Measurements from ENCODE around the gene UBE2G2.

UBE2G2 gene

DNA sequence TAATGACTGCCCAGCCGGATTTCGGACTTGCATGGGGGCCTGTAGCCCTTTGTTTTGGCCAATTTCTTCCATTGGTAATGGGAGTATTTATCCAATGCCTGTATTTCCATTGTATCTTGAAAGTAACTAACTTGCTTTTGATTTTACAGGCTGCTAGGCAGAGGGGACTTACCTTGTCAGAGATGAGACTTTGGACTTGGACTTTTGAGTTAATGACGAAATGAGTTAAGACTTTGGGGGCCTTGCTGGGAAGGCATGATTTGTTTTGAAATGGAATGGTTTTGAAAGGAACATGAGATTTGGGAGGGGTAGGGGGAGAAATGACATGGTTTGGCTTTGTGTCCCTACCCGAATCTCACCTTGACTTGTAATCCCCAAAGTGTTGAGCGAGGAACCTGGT is 9.6 kb downstream of the UBE2G2 start:
- no peak for DNase-seq (ENCODE audit: low read depth in 2 of 2)

DNA sequence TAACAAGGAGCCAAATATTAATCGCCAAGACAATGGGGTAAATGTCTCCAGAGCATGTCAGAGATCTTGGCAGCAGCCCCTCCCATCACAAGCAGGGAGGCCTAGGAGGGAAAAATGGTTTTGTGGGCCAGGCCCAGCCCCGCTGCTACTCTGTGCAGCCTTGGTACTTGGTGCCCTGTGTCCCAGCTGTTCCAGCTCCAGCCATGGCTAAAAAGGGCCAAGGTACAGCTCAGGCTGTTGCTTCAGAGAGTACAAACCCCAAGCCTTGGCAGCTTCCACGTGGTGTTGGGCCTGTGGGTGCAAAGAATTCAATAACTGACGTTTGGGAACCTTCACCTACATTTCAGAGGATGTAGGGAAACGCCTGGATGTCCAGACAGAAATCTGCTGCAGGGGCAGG is 10.4 kb downstream of the UBE2G2 start:
- no peak for DNase-seq (ENCODE audit: low read depth in 2 of 2)

GRCh38 chr21:44790368-44790767 is 11.3 kb downstream of the UBE2G2 start:
- DNase-seq (ENCODE audit: low read depth in 2 of 2): no peak

- DNase-seq (ENCODE audit: low read depth in 2 of 2): no peak
These were observed 11.7 kb downstream of the UBE2G2 start for GRCh38 chr21:44789880-44790279.

- no peak for DNase-seq (ENCODE audit: low read depth in 2 of 2)
These were observed 15.8 kb downstream of the UBE2G2 start for GRCh38 chr21:44785620-44786335.

DNA sequence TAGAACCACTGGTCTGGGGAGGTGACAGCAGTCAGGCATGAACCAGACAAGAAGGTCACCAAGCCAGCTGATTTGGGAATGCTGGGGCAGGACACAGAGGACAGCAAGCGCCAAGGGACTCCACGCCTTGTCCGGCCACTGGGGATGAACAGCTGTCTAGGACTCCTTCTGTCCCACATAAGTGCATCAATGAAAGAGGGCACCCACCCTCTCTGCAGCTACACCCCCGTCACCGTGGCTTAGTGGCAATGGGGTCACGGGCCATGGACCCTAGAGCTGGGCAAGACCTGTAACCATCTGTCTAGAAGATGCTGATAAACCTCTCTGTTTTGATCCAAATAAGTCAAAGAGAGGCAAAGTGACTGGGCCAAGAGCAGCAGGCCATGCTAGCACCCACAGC is 16.8 kb downstream of the UBE2G2 start:
- DNase-seq (ENCODE audit: low read depth in 2 of 2): no peak

DNA sequence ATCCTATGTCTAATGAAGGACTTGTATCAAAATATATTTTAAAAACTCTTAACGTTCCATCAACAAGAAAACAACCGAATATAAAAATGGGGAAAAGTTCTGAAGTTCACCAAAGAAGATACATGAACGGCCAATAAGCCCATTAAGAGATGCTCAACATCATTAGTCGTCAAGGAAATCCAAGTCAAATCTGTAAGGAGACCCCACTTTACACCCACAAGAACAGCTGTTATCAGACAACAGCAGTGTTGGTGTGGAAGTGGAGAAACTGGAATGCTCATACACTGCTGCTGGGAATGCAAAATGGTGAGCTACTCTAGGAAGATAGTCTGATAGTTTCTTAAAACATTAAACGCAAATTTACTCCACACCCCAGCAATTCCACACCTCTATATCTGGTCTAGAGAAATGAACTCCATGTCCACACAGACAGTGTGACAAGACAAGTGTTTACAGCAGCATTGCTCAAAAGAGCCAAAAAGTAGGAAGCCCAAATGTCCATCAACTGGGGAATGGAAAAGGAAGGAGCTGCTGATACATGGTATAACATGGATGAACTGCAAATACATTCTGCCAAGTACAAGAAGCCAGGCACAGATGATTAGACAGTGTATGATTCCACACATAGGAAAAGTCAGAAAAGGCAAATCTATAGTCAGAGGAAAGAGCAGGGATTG is 18.5 kb downstream of the UBE2G2 start:
- no peak for DNase-seq (ENCODE audit: low read depth in 2 of 2)

- DNase-seq (ENCODE audit: low read depth in 2 of 2): no peak
These were observed 20.7 kb downstream of the UBE2G2 start for GRCh38 chr21:44780767-44781459.

DNA sequence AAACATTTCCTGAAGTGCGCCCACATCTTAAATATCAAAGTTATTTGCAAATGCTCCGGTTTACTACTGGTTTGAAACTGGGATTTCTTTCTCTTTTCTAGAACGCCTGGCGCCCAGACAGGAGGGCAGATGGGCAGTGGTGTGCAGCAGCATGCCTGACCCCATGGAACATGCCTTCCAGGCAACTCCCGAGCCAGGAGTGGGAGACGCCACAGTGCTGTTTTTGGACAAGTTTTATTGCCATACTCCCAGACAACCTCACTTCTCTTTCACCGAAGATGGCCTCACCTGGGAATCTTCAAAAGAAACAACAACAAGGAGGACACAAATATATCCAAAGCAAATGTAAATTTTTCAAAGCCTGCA is 21.5 kb downstream of the UBE2G2 start:
- DNase-seq (ENCODE audit: low read depth in 2 of 2): no peak

DNA sequence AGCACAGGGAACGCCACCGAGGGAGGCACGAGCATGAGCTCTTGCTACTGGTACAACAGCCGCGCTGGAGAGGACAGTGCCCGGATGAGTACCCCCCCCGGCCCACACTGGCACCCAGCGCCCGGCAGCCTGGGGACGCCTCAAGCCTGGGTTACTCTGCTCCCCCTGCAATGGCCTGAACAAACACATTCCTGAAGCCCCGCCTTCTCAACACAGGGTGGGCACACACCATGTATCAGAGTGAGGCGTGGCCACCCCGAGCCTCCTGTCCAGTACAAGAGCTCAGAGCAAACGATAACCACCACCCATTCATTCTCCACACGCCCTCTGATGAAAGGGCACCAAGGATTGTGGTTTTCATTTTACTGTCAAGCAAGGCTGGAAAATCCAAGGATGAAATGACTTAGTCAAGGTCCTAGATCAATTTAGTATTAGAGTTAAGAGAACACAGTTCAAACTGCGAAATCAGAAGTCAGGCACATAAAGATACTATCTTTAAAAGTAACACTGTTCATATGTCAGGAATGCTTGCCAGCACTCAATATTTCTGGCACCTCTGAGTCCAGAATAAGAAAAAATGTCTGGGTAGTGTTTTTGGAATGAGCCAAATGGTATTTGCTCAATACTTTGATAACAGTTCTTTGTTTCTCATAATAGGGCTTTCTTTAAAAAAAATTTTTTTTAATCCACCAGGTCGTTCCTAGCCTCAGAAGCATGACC is 22.0 kb downstream of the UBE2G2 start:
- no peak for DNase-seq (ENCODE audit: low read depth in 2 of 2)

DNA sequence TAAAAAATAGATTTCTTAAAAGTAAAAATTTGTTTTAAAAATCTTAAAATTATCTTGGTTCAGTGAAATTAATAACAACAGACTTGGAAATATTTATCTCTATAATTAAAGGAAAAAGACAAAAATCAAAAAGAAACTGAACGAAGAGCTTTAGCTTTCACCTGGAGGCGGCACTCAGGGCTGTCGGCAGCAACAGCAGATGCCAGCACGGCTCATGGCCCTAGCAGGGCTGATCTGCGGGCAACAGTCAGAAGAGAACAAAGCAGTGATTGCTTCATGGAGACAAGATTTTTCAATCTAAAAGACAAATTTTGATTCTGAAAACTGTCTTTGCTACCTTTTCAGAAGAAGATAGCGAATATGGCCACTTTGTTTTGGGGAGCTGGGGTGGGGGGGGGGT is 22.6 kb downstream of the UBE2G2 start:
- no peak for DNase-seq (ENCODE audit: low read depth in 2 of 2)

- no peak for DNase-seq (ENCODE audit: low read depth in 2 of 2)
These were observed 23.1 kb downstream of the UBE2G2 start for GRCh38 chr21:44778499-44778911.

DNA sequence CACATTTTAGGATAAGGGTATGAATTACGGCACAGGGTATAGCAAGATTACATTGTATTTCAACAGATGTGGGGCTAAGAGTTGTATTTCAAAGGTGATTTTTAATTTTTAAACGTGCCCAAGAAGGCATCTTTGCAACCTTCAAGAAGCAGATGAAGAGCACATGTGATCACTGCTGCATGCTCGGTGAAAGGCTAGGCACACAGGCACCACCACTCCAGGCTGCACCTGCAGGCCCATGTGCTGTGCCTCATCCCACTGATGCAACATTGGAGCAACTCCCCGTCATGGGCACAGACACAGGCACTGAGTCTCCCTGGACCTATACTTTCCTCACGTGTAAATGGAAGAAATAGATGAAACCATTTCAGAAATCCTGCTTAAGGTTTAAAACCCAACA is 23.5 kb downstream of the UBE2G2 start:
- DNase-seq (ENCODE audit: low read depth in 2 of 2): no peak

GRCh38 chr21:44774972-44775371 is 26.6 kb downstream of the UBE2G2 start:
- no peak for DNase-seq (ENCODE audit: low read depth in 2 of 2)

- no peak for DNase-seq (ENCODE audit: low read depth in 2 of 2)
These were observed 28.2 kb downstream of the UBE2G2 start for GRCh38 chr21:44773291-44773932.

DNA sequence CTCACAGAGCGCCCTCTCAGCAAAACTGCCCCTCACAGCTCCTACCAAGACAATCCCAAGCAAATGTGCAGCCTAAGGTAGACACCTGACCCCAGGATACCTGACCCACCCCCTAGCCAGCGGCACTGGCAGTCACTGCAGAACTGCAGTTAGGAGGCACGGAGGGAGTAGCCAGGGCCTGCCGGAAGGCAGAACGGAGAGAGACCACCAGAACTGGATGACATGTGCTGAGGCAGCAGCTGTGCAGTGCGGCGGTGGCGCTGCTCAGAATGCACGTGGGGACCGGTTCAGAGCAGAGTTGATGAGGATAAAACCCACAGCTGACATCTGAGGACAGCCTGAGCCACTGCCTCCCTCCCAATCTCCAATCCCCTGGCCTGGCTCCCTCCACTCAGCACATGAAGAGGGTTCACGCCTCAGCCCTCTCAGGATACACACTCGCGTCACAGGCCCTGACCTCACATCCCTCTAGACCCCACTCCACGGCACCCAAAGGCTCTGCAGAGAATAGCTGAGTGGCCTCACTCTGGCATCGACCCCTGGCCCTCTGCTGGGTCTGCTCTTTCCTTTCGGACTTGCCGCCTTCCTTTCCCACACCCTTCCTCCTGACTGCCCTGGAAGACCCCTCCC is 29.6 kb downstream of the UBE2G2 start:
- DNase-seq (ENCODE audit: low read depth in 2 of 2): no peak

DNA sequence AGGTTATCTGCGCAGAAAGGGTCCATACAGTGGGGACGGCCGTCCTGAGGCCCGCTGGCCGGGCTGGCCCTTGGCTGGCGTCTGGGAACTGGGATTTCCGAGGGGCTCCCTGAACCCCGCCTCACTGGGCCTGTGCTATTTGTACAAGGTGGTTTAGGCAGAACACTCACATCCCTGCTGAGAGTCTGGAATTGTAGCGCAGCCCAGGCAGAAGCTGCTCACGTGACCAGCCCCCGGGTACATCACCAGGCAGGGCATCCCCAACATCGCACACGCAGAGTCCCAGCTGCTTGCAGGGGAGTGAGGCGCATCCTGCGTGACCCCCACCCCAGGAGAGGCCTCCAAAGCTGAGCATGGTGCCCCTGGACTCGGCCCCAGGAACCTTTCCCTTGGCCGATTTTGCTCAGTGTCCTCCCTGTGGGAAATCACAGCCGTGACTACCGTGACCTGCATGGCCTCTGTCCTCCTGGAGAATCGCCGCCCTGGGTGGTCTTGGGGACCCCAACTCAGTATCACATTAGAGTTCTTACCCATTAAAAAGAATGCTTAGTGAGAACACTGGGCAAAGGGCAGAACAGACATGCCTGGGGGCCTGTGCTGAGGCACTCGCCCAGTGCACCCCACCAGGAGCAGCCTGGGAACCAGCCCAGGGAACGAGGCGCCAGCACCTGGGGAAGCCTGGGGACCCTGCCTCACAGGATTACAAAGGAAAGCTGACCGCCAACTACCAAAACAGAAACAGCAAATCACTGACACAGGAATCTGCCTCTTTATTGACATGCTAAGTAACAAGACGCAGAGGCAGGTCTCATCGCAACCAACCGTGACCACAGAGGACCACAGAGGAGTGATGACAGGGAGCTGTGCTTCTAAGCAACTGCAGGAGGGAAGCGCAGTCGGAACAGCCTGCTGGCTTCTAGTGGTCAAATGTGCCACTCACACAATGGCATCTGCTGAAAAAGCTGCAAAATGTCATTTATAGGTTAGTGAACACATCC is 33.5 kb downstream of the UBE2G2 start:
- DNase-seq (ENCODE audit: low read depth in 2 of 2): no peak

- no peak for DNase-seq (ENCODE audit: low read depth in 2 of 2)
These were observed 34.7 kb downstream of the UBE2G2 start for GRCh38 chr21:44766818-44767354.

DNA sequence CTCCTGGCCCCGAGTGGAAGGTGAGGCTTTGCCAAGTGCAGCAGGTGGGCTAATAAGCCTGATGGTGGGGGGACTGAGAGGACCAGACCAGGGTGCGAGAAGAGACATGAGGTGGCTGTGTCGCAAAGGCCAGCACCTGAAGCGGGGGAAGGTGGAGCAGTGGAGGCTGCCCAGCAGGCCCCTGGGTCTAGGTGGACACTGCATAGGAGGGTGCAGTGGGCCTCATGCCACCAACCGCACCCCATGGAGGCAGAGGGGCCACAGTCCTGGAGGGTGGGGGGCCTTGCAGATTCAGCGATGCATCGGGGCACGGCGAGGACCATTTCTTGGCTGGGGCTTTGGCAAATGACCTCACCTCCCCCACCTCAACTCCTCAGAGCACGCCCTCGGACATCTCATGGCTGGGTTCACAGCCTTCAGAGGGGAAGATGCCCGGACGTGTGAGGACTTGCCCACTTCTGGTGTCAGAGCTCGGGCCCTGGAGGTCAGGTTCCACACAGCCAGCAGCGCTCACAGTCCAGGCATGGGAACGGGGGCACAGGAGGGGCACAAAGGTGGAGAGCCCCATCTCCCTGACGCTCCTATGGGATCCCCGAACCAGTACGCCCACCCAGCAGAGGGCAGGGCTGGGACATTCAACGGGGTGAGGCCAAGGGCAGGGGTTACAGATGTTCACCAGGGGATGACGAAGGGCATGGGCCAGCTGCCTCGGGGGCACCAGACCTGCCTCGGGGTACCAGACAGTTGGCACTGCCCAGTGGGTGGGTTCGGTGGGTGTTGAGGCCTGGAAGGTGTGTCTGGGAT is 35.4 kb downstream of the UBE2G2 start:
- no peak for DNase-seq (ENCODE audit: low read depth in 2 of 2)

Data from stimulated activated CD4-positive, alpha-beta T cell treated with anti-CD3 and anti-CD28 coated beads, Interleukin-15, amount 100 ng/mL, for 48 hours (primary cell).